Astrocyte (in vitro differentiated cells and primary cell): ENCODE data around the gene SH3TC2.

Experiments
- EZH2 ChIP-seq: IDR thresholded peaks from 2 replicates; pipeline ENCODE4 v1.6.1; 2012; ENCODE audit warnings: mild to moderate bottlenecking, low read length, inconsistent platforms; ENCODE audit not compliant: insufficient read depth
- TF ChIP-seq, protein P1 (sequence below): IDR thresholded peaks from 2 replicates; pipeline ENCODE4 v1.5.1; 2011; ENCODE audit warnings: low read depth, mild to moderate bottlenecking, inconsistent platforms, low read length, moderate library complexity; ENCODE audit not compliant: insufficient read depth

DNA sequence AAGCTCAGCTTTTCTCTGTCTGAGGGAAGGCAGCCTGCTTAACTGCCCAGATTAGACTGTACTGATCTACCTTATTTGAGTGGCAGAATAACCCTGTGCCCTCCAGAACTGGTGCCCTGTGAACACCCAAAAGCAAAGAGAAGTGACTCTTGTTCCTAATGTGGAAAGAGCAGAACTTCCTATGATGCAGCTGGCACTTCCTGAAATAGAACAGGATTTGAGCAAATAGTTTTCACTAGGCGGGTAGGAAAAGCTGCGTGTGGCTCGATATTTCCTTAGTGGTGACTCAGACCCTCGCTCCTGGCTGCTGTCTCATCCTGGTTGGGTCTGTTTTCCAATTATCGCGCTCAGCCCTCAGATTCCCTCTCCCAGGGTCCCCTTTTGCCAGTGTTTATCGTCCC lies 89.9 kb downstream of the SH3TC2 start:
- TF ChIP-seq, protein P1, sequence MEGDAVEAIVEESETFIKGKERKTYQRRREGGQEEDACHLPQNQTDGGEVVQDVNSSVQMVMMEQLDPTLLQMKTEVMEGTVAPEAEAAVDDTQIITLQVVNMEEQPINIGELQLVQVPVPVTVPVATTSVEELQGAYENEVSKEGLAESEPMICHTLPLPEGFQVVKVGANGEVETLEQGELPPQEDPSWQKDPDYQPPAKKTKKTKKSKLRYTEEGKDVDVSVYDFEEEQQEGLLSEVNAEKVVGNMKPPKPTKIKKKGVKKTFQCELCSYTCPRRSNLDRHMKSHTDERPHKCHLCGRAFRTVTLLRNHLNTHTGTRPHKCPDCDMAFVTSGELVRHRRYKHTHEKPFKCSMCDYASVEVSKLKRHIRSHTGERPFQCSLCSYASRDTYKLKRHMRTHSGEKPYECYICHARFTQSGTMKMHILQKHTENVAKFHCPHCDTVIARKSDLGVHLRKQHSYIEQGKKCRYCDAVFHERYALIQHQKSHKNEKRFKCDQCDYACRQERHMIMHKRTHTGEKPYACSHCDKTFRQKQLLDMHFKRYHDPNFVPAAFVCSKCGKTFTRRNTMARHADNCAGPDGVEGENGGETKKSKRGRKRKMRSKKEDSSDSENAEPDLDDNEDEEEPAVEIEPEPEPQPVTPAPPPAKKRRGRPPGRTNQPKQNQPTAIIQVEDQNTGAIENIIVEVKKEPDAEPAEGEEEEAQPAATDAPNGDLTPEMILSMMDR: no peak
- no peak for TF ChIP-seq EZH2
